Measurements from ENCODE around the gene COL27A1. TPM values are rescaled to one million over a fixed set of nuclear protein-coding genes. Genes with fewer than 3 reads are reported as not detected.

Gene COL27A1
- total RNA-seq, 6 experiments from 2014 or later = 22.2 to 24.1 (median 23.4) TPM

DNA sequence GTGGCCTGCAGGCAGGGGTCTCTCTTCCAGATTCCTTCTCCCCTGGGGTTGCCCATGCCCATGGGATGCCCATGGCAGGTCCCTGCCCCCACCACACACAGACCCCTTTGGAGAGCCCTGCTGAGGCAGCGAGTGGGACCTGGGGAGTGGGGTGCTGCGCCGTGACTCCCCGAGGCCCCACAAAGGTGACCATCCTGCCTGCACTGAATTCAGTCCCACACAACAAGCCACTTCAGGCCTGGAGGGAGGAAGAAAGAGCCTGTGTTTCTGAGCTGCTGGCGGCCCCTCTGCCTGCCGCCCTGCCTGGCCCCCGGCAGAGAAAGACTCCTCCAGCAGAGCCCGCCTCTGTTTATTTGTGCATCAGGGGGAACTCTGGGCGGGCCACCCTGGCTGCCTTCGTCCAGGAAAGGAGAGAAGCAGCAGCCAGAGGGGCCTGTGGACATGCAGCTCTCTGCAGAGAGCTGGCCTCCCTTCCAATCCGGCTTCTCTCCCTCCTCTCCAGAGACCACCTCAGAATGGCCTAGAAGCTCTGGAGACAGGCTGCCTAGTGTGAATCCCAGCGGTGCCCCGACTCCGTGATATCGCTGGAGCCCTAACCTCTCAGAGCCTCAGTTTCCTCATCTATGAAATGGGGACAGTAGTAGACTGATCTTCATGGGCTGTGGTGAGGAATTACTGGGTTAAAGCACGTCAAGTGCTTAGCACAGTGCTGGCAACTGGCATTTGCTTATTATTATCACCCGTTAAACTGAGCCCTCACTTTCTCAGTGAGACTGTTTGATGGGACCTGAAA, 72.9 kb downstream of the COL27A1 start:
- Mint-ChIP-seq H3K27ac (no peak overlapping the region), H3K4me1 (ENCODE audit: low read depth) (peaks cover 52% of the 10 kb centered on the region)
- TF ChIP-seq, protein P1, sequence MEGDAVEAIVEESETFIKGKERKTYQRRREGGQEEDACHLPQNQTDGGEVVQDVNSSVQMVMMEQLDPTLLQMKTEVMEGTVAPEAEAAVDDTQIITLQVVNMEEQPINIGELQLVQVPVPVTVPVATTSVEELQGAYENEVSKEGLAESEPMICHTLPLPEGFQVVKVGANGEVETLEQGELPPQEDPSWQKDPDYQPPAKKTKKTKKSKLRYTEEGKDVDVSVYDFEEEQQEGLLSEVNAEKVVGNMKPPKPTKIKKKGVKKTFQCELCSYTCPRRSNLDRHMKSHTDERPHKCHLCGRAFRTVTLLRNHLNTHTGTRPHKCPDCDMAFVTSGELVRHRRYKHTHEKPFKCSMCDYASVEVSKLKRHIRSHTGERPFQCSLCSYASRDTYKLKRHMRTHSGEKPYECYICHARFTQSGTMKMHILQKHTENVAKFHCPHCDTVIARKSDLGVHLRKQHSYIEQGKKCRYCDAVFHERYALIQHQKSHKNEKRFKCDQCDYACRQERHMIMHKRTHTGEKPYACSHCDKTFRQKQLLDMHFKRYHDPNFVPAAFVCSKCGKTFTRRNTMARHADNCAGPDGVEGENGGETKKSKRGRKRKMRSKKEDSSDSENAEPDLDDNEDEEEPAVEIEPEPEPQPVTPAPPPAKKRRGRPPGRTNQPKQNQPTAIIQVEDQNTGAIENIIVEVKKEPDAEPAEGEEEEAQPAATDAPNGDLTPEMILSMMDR (IDR thresholded peaks at IDR 0.05) = no peak

DNA sequence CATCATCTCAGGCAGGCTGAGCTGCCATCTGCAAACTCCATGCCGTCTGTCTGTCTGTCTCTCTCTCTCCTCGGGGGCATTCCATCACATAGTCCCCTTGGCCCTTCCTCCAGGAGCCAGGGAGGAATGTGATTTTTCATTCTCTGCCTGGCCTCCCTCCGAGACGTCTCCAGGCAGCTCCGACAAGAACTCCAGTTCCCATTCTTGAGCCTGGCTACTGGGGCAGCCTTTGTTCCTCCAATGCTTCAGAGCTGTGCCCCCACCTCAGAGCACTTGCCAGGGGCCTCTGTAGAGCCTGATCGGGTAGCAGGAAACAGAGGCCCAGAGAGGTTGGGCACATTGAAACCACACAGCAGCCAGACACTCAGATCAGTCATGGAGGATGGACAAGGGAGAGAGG, 74.0 kb downstream of the COL27A1 start:
- Mint-ChIP-seq H3K36me3 (ENCODE audit: low read depth) (no peaks in the 10 kb centered on the region; the same call in none of the 2 replicates), H3K4me1 (ENCODE audit: low read depth) (peaks cover 43% of the 10 kb centered on the region), H3K4me3 (no peak overlapping the region; the same call in 1 of the 2 replicates), H3K27ac (no peak overlapping the region), H3K9me3 (no peaks in the 10 kb centered on the region), H3K27me3 (ENCODE audit: insufficient read depth) (peaks cover 3% of the 10 kb centered on the region)
- DNase-seq = no peak
- TF ChIP-seq, protein P1 (IDR thresholded peaks at IDR 0.05) = no peak

More for the DNA sequence above, 72.9 kb downstream of the COL27A1 start:
- H3K27me3 Mint-ChIP-seq (ENCODE audit: insufficient read depth) = peaks cover under 1% of the 10 kb centered on the region
- peaks cover 7% of the 10 kb centered on the region for H3K36me3 Mint-ChIP-seq (ENCODE audit: low read depth)
- H3K9me3 Mint-ChIP-seq = no peaks in the 10 kb centered on the region
- no peak for DNase-seq
- H3K4me3 Mint-ChIP-seq = no peak overlapping the region

DNA sequence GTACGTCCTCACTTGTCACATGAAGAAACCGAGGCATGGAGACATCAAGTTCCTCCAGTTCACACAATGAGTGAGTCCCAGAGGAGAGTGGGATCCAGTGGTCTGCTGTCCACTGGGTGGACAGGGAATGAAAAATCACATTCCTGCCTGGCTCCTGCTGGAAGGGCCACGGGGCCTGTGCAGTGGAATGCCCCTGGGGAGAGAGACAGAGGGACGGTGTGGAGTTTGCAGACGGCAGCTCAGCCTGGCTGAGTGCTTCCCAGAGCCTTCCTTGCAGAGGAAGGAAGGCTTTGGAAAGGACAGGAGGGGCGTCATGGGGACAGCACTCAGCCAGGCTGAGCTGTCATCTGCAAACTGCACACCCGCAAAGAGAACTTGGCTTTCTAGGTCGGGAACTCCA, 74.7 kb downstream of the COL27A1 start:
- Mint-ChIP-seq H3K4me3 (no peak overlapping the region), H3K36me3 (ENCODE audit: low read depth) (no peaks in the 10 kb centered on the region; the same call in none of the 2 replicates), H3K27me3 (ENCODE audit: insufficient read depth) (peaks cover 3% of the 10 kb centered on the region), H3K9me3 (no peaks in the 10 kb centered on the region), H3K27ac (no peak overlapping the region), H3K4me1 (ENCODE audit: low read depth) (peaks cover 35% of the 10 kb centered on the region)
- TF ChIP-seq, protein P1 (IDR thresholded peaks at IDR 0.05) = no peak
- no peak for DNase-seq

DNA sequence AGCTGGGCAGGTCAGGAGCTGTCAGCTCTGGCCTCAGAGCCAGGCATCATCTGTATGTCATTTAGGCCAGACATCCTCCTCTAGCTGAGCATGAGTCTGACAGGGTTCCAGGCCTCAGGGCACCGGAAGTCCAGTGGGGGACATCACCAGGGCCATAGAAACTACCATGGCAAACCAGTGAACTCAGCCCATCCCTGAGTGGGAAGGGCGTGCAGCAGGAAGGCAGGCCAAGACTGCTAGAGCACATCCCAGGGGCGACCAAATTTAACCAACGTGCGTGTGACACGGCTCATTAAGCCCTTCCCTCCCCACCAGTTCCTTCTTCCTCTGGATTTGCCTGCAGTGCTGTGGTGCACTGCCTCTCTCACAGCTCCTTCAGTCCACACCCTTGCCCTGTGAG, 75.9 kb downstream of the COL27A1 start:
- H3K9me3 Mint-ChIP-seq = no peaks in the 10 kb centered on the region
- TF ChIP-seq, protein P1 (IDR thresholded peaks at IDR 0.05) = no peak
- H3K27me3 Mint-ChIP-seq (ENCODE audit: insufficient read depth) = peaks cover 3% of the 10 kb centered on the region
- H3K27ac Mint-ChIP-seq = peak overlapping the region; percentile 46; the same call in 1 of the 2 replicates
- DNase-seq = no peak
- H3K4me3 Mint-ChIP-seq = no peak overlapping the region
- peaks cover 23% of the 10 kb centered on the region for H3K4me1 Mint-ChIP-seq (ENCODE audit: low read depth)
- H3K36me3 Mint-ChIP-seq (ENCODE audit: low read depth) = no peaks in the 10 kb centered on the region; the same call in none of the 2 replicates

DNA sequence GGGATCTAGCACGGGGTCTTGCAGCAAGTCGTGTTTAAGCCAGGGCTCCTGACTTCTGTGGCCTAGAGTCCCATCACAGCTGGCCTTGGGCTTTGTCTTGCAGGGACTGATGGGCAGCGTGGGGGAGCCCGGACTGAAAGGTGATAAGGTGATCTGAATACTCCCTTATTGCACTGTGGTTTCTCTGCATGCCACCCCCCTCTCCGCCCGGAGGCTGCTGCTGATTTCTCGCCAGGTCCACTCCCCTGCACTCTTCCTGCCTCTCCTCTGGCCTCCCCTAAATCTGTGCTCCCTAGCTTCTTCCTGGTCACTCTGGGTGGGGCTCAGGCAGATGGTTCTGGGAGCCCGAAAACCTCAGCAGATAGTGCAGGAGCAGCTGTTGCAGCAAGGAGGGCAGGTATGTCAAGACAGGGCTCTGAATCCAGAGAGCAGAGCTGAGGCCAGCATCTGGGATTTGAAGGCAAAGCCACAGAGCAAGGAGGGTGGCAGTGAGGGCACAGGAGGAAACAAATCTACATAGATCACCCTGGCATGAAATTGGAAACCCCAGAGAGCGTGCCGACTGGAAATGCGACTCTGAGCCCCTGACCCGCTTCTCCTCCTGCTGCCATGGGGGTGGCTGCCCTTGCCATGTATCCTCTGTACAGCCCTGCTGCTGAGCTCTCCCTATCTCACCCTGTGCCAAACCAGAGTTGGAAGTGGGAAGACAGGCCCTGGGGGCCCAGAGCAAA, 76.5 kb downstream of the COL27A1 start:
- Mint-ChIP-seq H3K36me3 (ENCODE audit: low read depth) (no peaks in the 10 kb centered on the region; the same call in none of the 2 replicates), H3K4me1 (ENCODE audit: low read depth) (peaks cover 17% of the 10 kb centered on the region), H3K27ac (no peak overlapping the region), H3K4me3 (no peak overlapping the region), H3K27me3 (ENCODE audit: insufficient read depth) (peaks cover 3% of the 10 kb centered on the region), H3K9me3 (no peaks in the 10 kb centered on the region)
- no peak for DNase-seq
- TF ChIP-seq, protein P1 (IDR thresholded peaks at IDR 0.05) = no peak

Measured in HFFc6 (cell line).